B cell (primary cell): ENCODE data around the gene KRT35. TPM values are rescaled to one million over a fixed set of nuclear protein-coding genes. Genes with fewer than 3 reads are reported as not detected.

Experiments
- ATAC-seq: fragments of 200-7000 bp; cut with Tn5 transposase; one replicate; pipeline ENCODE4 v1.10.0; 2021; ENCODE audit warnings: low read depth, mild to moderate bottlenecking, moderate number of reproducible peaks, moderate library complexity
- CTCF ChIA-PET: fragments of 350-600 bp; sonication (Branson Sonifier 250); formaldehyde crosslinking; loops from one replicate; lab custom pipeline; 2021; ENCODE audit warnings: antibody characterized with exemption, inconsistent platforms; lab: Charles Lee
- POLR2A ChIA-PET: fragments of 350-600 bp; sonication (Branson Sonifier 250); formaldehyde crosslinking; loops from one replicate; lab custom pipeline; 2021; ENCODE audit warnings: antibody characterized with exemption; lab: Charles Lee
- DNase-seq: peaks from one replicate; pipeline ENCODE4 v3.0.0; 2013
- H2AFZ ChIP-seq: 2 replicates; pipeline ENCODE4 v1.6.1; 2012; ENCODE audit warnings: mild to moderate bottlenecking, low read depth, low read length; ENCODE audit not compliant: insufficient read depth, poor library complexity, severe bottlenecking
- H3K27ac ChIP-seq, 2 donors: 1 replicate in 1 of 2; 2 replicates in 1 of 2; pipeline ENCODE4 v1.5.1; 2012 to 2013; ENCODE audit warnings: low read length in 2 of 2, mild to moderate bottlenecking in 2 of 2, moderate library complexity in 1 of 2
- H3K27me3 ChIP-seq, 4 experiments: fragments of 200-600 bp in 1 of 4; sonication (generic) in 1 of 4; replicated peaks in 1 of 4; 1 replicate in 2 of 4; 2 replicates in 2 of 4; pipeline versions ENCODE4 v1.6.1 to v1.7.0; 2013 to 2016; ENCODE audit warnings: low read length in 3 of 4, mild to moderate bottlenecking in 2 of 4, mixed read lengths in 1 of 4, moderate library complexity in 1 of 4; ENCODE audit not compliant: insufficient read depth in 4 of 4, control insufficient read depth in 3 of 4; ENCODE audit errors: control extremely low read depth in 1 of 4
- H3K36me3 ChIP-seq, 2 experiments: replicated peaks in 1 of 2; 1 replicate in 1 of 2; 2 replicates in 1 of 2; pipeline versions ENCODE4 v1.6.1 to v1.7.1; 2013; ENCODE audit warnings: low read length in 1 of 2; ENCODE audit not compliant: insufficient read depth in 2 of 2, control insufficient read depth in 1 of 2; ENCODE audit errors: control extremely low read depth in 1 of 2, extremely low read depth in 1 of 2
- H3K4me1 ChIP-seq, 2 donors: fragments of 200-600 bp in 1 of 2; sonication (generic) in 1 of 2; 1 replicate in 1 of 2; 2 replicates in 1 of 2; pipeline versions ENCODE4 v1.5.1 to v1.6.1; 2013 to 2017; ENCODE audit warnings: low read length in 2 of 2; ENCODE audit not compliant: control insufficient read depth in 2 of 2, insufficient read depth in 2 of 2
- H3K4me2 ChIP-seq: replicated peaks from 2 replicates; pipeline ENCODE3; 2012; ENCODE audit warnings: mild to moderate bottlenecking, low read depth, low read length; ENCODE audit not compliant: poor library complexity, severe bottlenecking
- H3K4me3 ChIP-seq, 5 experiments: fragments of 200-600 bp in 1 of 5; sonication (generic) in 1 of 5; 1 replicate in 3 of 5; 2 replicates in 2 of 5; pipeline versions ENCODE4 v1.5.1 to v1.7.0; 2011 to 2016; ENCODE audit warnings: low read length in 4 of 5, mild to moderate bottlenecking in 4 of 5, low read depth in 2 of 5, control low read depth in 1 of 5, moderate library complexity in 1 of 5; ENCODE audit not compliant: insufficient read depth in 1 of 5; ENCODE audit errors: control extremely low read depth in 1 of 5, extremely low read depth in 1 of 5
- H3K79me2 ChIP-seq: fragments of 200-600 bp; sonication (generic); one replicate; pipeline ENCODE4 v1.6.0; 2016; ENCODE audit warnings: low read length; ENCODE audit not compliant: control insufficient read depth, insufficient read depth
- H3K9ac ChIP-seq: fragments of 200-600 bp; sonication (generic); 2 replicates; pipeline ENCODE4 v1.6.1; 2017; ENCODE audit warnings: mild to moderate bottlenecking, low read length, moderate library complexity
- H3K9me3 ChIP-seq, 3 donors: one replicate each; pipeline versions ENCODE4 v1.6.1 to v1.7.1; 2013; ENCODE audit warnings: low read length in 2 of 3; ENCODE audit not compliant: control insufficient read depth in 2 of 3, insufficient read depth in 1 of 3; ENCODE audit errors: control extremely low read depth in 1 of 3
- H4K20me1 ChIP-seq: 2 replicates; pipeline ENCODE4 v1.6.0; 2012; ENCODE audit warnings: mild to moderate bottlenecking, low read length; ENCODE audit not compliant: insufficient read depth, control insufficient read depth, poor library complexity, severe bottlenecking
- H3K27ac Mint-ChIP-seq: one replicate; pipeline ENCODE4 v1.8.0; 2021; ENCODE audit warnings: mixed read lengths
- H3K27me3 Mint-ChIP-seq: one replicate; pipeline ENCODE4 v1.8.0; 2021; ENCODE audit warnings: mixed read lengths
- H3K4me1 Mint-ChIP-seq: one replicate; pipeline ENCODE4 v1.8.0; 2021; ENCODE audit warnings: mixed read lengths
- H3K4me3 Mint-ChIP-seq: one replicate; pipeline ENCODE4 v1.8.0; 2021; ENCODE audit warnings: mixed read lengths
- H3K9me3 Mint-ChIP-seq: one replicate; pipeline ENCODE4 v1.8.0; 2022; ENCODE audit warnings: mixed read lengths; ENCODE audit not compliant: insufficient read depth
- EZH2 ChIP-seq: IDR thresholded peaks from 2 replicates; pipeline ENCODE4 v1.6.1; 2012; ENCODE audit warnings: borderline replicate concordance, low read depth, mild to moderate bottlenecking, moderate library complexity, low read length; ENCODE audit not compliant: insufficient read depth, poor library complexity, severe bottlenecking
- WGBS: methylation state at CpG from one replicate; pipeline ENCODE4 v1.1.5; 2013; ENCODE audit warnings: missing lambda C conversion rate; ENCODE audit not compliant: insufficient coverage; 5-methylcytosine and 5-hydroxymethylcytosine counted together
- intact Hi-C: fragments of 100-400 bp; cut with micrococcal nuclease; formaldehyde crosslinking; loops from one replicate; pipeline ENCODE4 v1.10.0; 2022
- polyA plus RNA-seq: library from polyadenylated mRNA; depleted of rRNA; stranded (reverse); fragments of >200 nt; gene quantifications from 2 replicates; pipeline ENCODE4 v1.2.3, GENCODE V29; 2012
- total RNA-seq, 2 donors: library from RNA; stranded (reverse); fragments of 120-200 nt in 1 of 2; gene quantifications; 1 replicate in 1 of 2; 2 replicates in 1 of 2; pipeline versions ENCODE4 v1.2.3 to v1.2.4, GENCODE V29; 2013 to 2022
- TF ChIP-seq, protein P1 (sequence below): fragments of 200-600 bp; IDR thresholded peaks from one replicate; pipeline ENCODE4 v1.8.0; 2022; ENCODE audit warnings: antibody characterized with exemption, mild to moderate bottlenecking

KRT35 gene
- total and polyA plus RNA-seq, 2 donors (not counting 1 experiment from before 2014, with no cell fraction given) = not detected

DNA sequence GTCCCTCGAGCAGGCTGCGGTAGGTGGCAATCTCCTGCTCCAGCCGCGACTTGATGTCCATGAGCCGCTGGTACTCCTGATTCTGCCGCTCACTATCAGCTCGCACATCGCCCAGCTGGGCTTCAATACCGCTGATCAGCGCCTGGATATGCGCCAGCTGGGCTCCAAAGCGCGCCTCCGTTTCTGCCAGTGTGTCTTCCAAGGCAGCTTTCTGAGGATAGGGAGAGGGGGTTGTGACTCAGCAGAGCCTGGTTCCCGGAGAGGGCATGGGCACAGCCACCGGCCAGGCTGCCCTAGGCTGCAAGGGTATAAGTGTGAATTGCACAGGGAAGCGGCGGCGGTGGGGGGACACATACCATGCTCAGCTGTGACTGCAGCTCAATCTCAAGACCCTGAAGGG is 42.8 kb upstream of the KRT35 start:
- TF ChIP-seq, protein P1, sequence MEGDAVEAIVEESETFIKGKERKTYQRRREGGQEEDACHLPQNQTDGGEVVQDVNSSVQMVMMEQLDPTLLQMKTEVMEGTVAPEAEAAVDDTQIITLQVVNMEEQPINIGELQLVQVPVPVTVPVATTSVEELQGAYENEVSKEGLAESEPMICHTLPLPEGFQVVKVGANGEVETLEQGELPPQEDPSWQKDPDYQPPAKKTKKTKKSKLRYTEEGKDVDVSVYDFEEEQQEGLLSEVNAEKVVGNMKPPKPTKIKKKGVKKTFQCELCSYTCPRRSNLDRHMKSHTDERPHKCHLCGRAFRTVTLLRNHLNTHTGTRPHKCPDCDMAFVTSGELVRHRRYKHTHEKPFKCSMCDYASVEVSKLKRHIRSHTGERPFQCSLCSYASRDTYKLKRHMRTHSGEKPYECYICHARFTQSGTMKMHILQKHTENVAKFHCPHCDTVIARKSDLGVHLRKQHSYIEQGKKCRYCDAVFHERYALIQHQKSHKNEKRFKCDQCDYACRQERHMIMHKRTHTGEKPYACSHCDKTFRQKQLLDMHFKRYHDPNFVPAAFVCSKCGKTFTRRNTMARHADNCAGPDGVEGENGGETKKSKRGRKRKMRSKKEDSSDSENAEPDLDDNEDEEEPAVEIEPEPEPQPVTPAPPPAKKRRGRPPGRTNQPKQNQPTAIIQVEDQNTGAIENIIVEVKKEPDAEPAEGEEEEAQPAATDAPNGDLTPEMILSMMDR = no peak
- no peak for TF ChIP-seq EZH2
- H3K27me3 ChIP-seq = peaks cover 0 to 26% (median 5%) of the 10 kb centered on the region in 4 experiments
- no peak overlapping the region for H3K4me2 ChIP-seq
- no peak overlapping the region for H3K9ac ChIP-seq
- no peak overlapping the region for H3K27ac ChIP-seq
- peaks cover 0 to 7% (median 0%) of the 10 kb centered on the region in 3 donors for H3K9me3 ChIP-seq
- ATAC-seq = no peak
- H3K4me3 ChIP-seq = no peak overlapping the region
- ChIA-PET CTCF (no interaction called here), POLR2A (no interaction called here)
- intact Hi-C loops = no loop called here
- H3K79me2 ChIP-seq = no peaks in the 10 kb centered on the region
- no peaks in the 10 kb centered on the region for H3K36me3 ChIP-seq
- 94% methylated on average over 19 of the region's 19 CpGs for WGBS
- H4K20me1 ChIP-seq = no peaks in the 10 kb centered on the region
- H3K4me3 Mint-ChIP-seq = no peak overlapping the region
- H3K4me1 ChIP-seq = peaks cover 13 to 16% of the 10 kb centered on the region in 2 donors
- H3K27ac Mint-ChIP-seq = no peak overlapping the region
- H3K27me3 Mint-ChIP-seq = peaks cover 40% of the 10 kb centered on the region
- H3K9me3 Mint-ChIP-seq = no peaks in the 10 kb centered on the region
- H2AFZ ChIP-seq = no peak overlapping the region
- peaks cover 5% of the 10 kb centered on the region for H3K4me1 Mint-ChIP-seq
- no peak for DNase-seq

DNA sequence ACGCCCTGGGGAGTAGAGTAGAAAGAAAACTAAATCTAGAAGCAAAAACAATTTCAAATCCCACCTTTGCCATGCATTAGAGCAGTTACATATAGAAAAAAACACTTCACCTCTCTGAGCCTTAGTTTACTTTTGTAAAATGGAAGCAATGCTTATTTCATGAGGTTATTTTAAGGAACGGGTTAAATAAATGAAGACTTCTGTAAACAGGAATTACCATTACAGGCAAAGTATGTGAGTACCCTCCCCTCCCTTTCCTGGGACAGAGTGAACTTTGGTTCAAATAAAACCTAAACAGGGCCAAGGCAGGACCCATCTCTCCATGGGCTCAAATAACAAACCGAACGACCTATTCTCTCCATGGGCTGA is 42.3 kb upstream of the KRT35 start:
- Histone ChIP-seq H4K20me1 (no peaks in the 10 kb centered on the region), H3K4me3 (no peak overlapping the region), H3K79me2 (no peaks in the 10 kb centered on the region), H2AFZ (no peak overlapping the region), H3K36me3 (no peaks in the 10 kb centered on the region), H3K27ac (no peak overlapping the region), H3K9me3 (peaks cover 0 to 2% (median 0%) of the 10 kb centered on the region in 3 donors), H3K27me3 (peaks cover 0 to 22% (median 5%) of the 10 kb centered on the region in 4 experiments), H3K4me1 (peaks cover 11 to 12% of the 10 kb centered on the region in 2 donors), H3K4me2 (no peak overlapping the region), H3K9ac (no peak overlapping the region)
- no peak overlapping the region for H3K27ac Mint-ChIP-seq
- H3K9me3 Mint-ChIP-seq = no peaks in the 10 kb centered on the region
- H3K27me3 Mint-ChIP-seq = peaks cover 37% of the 10 kb centered on the region
- H3K4me1 Mint-ChIP-seq = peaks cover 2% of the 10 kb centered on the region
- DNase-seq (no peak), ATAC-seq (no peak)
- ChIA-PET POLR2A (no interaction called here), CTCF (no interaction called here)
- intact Hi-C loops = no loop called here
- no peak overlapping the region for H3K4me3 Mint-ChIP-seq
- TF ChIP-seq, protein P1 = no peak
- no peak for TF ChIP-seq EZH2
- WGBS = no CpG with 5 or more reads among the region's 4 CpGs
